GM10248 (cell line): ENCODE data around the gene MAP2K6.

Experiments used
- CTCF ChIA-PET: fragments of 300-600 bp; sonication (Branson Sonifier 250); formaldehyde crosslinking; extraction: SDS; loops from one replicate; lab custom pipeline; 2021; ENCODE audit warnings: antibody characterized with exemption; lab: Yijun Ruan, JAX
- POLR2A ChIA-PET: fragments of 350-650 bp; sonication (Branson Sonifier 250); formaldehyde crosslinking; extraction: SDS; loops from one replicate; lab custom pipeline; 2020; ENCODE audit warnings: antibody characterized with exemption; lab: Yijun Ruan, JAX
- DNase-seq: peaks from one replicate; pipeline ENCODE4 v3.0.0; 2012; ENCODE audit errors: extremely low spot score
- CTCF ChIP-seq: IDR thresholded peaks from 2 replicates; pipeline ENCODE4 v1.5.1; 2012; ENCODE audit warnings: mild to moderate bottlenecking, low read depth; ENCODE audit errors: extremely low read depth, missing control alignments, control extremely low read depth

MAP2K6 gene

GRCh38 chr17:69457603-69458002 lies 43.1 kb downstream of the MAP2K6 start:
- DNase-seq, result no peak
- ChIA-PET POLR2A (no interaction called here), CTCF (interaction anchor here (1.2 to 1.5 kb wide), 2 partner anchors 12 to 13 kb away, joined by 3 read pairs; no protein-coding TSS in a partner anchor)
- TF ChIP-seq CTCF, result no peak

DNA sequence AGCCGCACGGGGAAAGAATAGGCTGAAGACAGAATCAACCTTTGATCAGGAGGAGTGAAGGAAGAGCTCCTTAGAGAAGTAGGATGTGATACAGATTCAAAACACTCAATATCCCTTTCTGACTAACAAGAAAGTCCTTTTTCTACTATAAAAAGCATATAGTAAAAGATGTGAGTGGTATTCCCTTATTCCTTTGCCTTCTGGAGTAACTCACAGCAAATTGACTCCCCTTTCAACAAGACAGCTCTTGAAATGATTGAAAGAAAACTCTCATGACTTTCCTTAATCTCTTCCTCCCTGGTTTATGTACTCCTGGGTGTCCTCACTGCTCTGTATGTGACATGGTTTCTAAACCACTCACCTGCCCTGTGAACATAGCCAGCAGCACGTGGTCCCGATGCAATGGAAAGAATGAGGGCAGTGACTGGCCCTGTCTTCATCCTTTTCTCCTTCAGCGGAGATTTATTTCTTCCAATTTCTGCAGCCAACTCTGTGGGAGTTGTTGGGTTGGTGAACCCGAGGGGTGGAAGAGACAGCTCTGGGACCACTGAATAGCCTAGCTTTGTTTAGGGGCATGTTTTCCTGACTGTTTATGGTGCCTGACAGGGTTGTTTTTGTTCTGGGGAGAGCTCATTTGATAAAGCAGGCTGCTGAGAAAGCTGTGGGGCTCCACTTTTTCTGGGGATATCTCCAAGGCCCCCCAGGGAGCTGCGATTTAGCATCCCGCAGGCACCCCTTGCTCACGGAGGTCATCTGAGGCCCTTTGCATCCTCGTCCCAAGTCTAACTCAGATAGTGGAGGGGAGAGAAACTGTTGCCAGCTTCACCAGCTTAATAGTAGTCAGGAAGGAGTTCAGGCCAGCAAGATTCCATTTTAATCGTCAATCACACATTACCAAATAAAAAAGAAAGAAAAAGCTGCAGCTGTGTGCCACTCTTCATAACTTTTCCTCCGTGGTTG lies 46.7 kb downstream of the MAP2K6 start:
- ChIA-PET CTCF (interaction anchor here (0.6 to 2.2 kb wide), 7 partner anchors 10 to 46 kb away, joined by 3 to 6 read pairs (median 3); no protein-coding TSS in a partner anchor), POLR2A (interaction anchor here (1.0 kb wide), 1 partner anchor 10 kb away, joined by 3 read pairs; no protein-coding TSS in a partner anchor)
- no peak for DNase-seq
- no peak for TF ChIP-seq CTCF

- ChIA-PET POLR2A (interaction anchor here (1.0 kb wide), 1 partner anchor 11 kb away, joined by 3 read pairs; no protein-coding TSS in a partner anchor), CTCF (interaction anchor here (1.4 to 2.2 kb wide), 2 partner anchors 17 to 38 kb away, joined by 3 to 5 read pairs; no protein-coding TSS in a partner anchor)
- no peak for TF ChIP-seq CTCF
- DNase-seq, result no peak
Observed at GRCh38 chr17:69461951-69462369, 47.5 kb downstream of the MAP2K6 start.

DNA sequence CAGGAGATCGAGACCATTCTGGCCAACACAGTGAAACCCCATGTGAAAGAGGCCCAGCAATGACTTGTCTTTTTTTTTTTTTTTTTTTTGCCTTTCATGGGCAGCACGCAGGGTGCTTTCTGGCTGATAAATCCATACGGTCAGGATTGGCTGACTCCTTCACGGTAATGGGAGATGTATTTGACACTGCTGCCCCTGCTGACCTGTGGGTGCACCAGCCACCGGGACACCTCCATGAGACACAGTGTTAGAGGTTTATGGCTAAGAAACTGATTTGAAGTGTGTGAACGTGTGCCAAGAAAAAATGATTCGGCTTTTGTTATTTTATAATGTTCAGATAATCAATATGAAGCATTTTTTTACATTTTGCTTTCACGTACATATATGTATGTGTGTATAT lies 48.4 kb downstream of the MAP2K6 start:
- no peak for TF ChIP-seq CTCF
- ChIA-PET POLR2A (no interaction called here), CTCF (no interaction called here)
- DNase-seq, result no peak

- ChIA-PET POLR2A (no interaction called here), CTCF (interaction anchor here (0.7 to 2.1 kb wide), 3 partner anchors 8 to 13 kb away, joined by 3 to 9 read pairs (median 4); no protein-coding TSS in a partner anchor)
- no peak for TF ChIP-seq CTCF
- no peak for DNase-seq
Observed at GRCh38 chr17:69466451-69466850, 52.0 kb downstream of the MAP2K6 start.

- POLR2A ChIA-PET, result no interaction called here
- CTCF ChIA-PET, result interaction anchor here (1.7 to 2.1 kb wide), 2 partner anchors 9 to 12 kb away, joined by 4 to 9 read pairs; no protein-coding TSS in a partner anchor
- no peak for TF ChIP-seq CTCF
- no peak for DNase-seq
Observed at GRCh38 chr17:69466905-69467667, 52.6 kb downstream of the MAP2K6 start.
